ENCODE measurements around the gene RNF213. TPM values are rescaled to one million over a fixed set of nuclear protein-coding genes. Genes with fewer than 3 reads are reported as not detected.

RNF213 gene
- total RNA-seq, 3 donors from 2014 or later: 135 to 143 (median 136) TPM

DNA sequence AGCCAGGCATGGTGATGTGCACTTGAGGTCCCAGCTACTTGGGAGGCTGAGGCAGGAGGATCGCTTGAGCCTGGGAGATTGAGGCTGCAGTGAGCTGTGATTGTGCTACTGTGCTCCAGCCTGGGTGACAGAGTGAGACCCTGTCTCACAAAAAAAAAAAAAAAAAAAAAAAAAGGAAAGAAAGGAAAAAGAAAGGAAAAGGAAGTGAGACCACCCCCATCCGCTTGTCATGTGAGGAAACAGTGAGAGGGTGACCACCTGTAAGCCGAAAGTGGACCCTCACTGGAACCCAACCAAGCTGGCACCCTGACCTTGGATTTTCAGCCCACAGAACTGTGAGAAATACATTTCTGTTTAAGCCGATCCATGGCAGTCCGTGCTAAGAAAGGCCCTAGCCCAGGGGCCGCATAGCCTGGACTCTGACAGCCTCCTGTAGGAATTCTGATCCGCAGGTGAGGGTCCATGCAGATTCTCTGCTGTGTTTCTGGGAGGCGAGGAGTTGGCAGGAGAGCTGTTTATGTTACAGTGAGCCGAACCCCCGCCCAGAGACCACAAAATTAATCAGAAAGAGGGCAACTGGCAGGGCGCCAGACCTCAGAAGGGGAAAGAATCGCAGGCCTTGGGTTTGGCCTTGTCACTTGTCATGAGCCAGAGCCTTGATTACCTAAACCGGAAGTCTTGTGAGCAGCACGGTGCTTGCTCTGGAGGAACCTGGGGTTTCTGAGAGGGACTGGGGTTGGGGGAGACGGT is 41.5 kb upstream of the RNF213 start:
- intact Hi-C loops (cut with DNase I, micrococcal nuclease): no loop called here
- Histone ChIP-seq H3K9me3 (no peaks in the 10 kb centered on the region), H3K4me3 (peak overlapping the region; percentile 84), H3K36me3 (ENCODE audit: low read depth) (no peaks in the 10 kb centered on the region), H3K4me1 (ENCODE audit: low read depth) (peaks cover 3% of the 10 kb centered on the region)
- DNase-seq (peak; percentile 81 to 91 (median 82)), ATAC-seq (peak; percentile 82)
- TF ChIP-seq CTCF (IDR thresholded peaks at IDR 0.05): no peak

DNA sequence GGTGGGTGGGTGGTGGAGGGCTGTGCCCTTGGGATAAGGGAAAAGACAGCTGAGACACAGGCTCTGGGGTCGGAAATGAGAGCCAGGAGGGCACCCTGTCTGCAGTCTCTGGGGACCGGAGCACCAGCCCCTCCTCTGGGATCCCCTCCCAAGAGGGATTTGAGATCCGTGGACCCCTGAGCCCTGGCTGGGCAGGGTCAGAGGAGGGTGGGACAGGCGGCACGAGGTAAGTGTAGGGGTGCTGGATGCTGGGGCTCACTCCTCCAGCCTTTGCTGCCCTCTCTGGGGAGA is 40.9 kb upstream of the RNF213 start:
- Histone ChIP-seq H3K4me3 (peak overlapping the region; percentile 84), H3K36me3 (ENCODE audit: low read depth) (no peaks in the 10 kb centered on the region), H3K4me1 (ENCODE audit: low read depth) (peaks cover 3% of the 10 kb centered on the region), H3K9me3 (no peaks in the 10 kb centered on the region)
- ATAC-seq (peak; percentile 22), DNase-seq (no peak)
- TF ChIP-seq CTCF (IDR thresholded peaks at IDR 0.05): no peak
- intact Hi-C loops (cut with DNase I, micrococcal nuclease): no loop called here

GRCh38 chr17:80220054-80220735 is 40.5 kb upstream of the RNF213 start, which contains the start of the genes SGSH and SLC26A11:
Gene SGSH, minus strand, starts transcription at chr17:80220333. Its CDS starts 20 bp downstream, at chr17:80220313.
Gene SLC26A11, plus strand, starts transcription at chr17:80220427. Its CDS starts 1,134 bp downstream, at chr17:80221561.
- ATAC-seq (peak; percentile 91), DNase-seq (peak; percentile 87 to 88 (median 87))
- Histone ChIP-seq H3K9me3 (no peaks in the 10 kb centered on the region), H3K4me1 (ENCODE audit: low read depth) (peaks cover 3% of the 10 kb centered on the region), H3K36me3 (ENCODE audit: low read depth) (no peaks in the 10 kb centered on the region), H3K4me3 (peak within 1 kb of the TSS; percentile 84)
- TF ChIP-seq CTCF (IDR thresholded peaks at IDR 0.05): no peak
- intact Hi-C loops (cut with DNase I, micrococcal nuclease): no loop called here

DNA sequence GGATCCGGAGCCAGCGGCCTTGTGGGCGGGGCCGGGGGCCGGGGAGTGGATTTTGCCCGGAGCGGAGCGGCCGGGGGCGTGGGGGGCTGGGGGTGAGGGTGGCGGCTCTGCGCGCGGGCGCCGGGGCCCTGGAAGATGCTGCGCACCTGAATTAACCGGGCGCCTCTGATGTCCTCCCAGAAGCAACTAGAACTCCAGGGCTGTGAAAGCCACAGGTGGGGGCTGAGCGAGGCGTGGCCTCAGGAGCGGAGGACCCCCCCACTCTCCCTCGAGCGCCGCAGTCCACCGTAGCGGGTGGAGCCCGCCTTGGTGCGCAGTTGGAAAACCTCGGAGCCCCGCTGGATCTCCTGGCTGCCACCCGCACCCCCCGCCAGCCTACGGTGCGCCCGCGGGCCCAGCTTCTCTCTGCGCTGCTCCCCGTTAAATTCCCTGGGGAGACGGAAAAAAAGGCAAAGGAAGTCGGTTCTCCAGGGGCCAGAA is 39.9 kb upstream of the RNF213 start:
- peak in 2 of 3 donors; percentile 28 to 48 for DNase-seq
- H3K4me3 ChIP-seq: peak overlapping the region; percentile 84
- no peaks in the 10 kb centered on the region for H3K9me3 ChIP-seq
- H3K4me1 ChIP-seq (ENCODE audit: low read depth): peaks cover 3% of the 10 kb centered on the region
- no peak for TF ChIP-seq CTCF (IDR thresholded peaks at IDR 0.05)
- H3K36me3 ChIP-seq (ENCODE audit: low read depth): no peaks in the 10 kb centered on the region
- intact Hi-C loops (cut with DNase I, micrococcal nuclease): no loop called here
- ATAC-seq: peak; percentile 24

DNA sequence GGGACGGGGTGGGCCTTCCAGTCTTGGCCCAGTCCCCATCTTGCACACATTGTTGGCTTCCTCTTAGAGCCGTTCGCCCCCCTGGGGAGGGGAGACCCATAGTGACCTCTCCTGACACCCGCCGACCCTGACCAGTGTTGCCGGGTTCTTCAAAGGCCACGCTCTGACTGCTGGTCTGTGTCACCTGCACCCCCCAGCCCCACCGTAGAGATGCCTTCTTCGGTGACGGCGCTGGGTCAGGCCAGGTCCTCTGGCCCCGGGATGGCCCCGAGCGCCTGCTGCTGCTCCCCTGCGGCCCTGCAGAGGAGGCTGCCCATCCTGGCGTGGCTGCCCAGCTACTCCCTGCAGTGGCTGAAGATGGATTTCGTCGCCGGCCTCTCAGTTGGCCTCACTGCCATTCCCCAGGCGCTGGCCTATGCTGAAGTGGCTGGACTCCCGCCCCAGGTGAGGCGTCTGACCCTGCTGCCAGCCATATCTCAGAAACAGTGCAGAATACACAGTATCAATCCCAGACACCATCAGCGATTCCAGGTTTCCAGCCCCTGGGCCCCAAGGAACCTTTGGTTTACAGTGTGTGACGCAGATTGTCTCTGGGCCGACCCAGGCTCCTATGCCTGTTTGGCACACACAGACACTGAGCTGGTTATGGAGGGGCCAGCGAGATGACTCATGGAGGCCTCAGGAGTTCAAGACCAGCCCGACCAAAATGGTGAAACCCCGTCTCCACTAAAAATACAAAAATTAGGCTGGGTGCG is 39.1 kb upstream of the RNF213 start:
- ATAC-seq (no peak), DNase-seq (no peak)
- no peaks in the 10 kb centered on the region for H3K36me3 ChIP-seq (ENCODE audit: low read depth)
- TF ChIP-seq CTCF (IDR thresholded peaks at IDR 0.05): no peak
- intact Hi-C loops (cut with DNase I, micrococcal nuclease): no loop called here
- H3K9me3 ChIP-seq: no peaks in the 10 kb centered on the region
- no peak overlapping the region for H3K4me3 ChIP-seq
- H3K4me1 ChIP-seq (ENCODE audit: low read depth): peaks cover 3% of the 10 kb centered on the region
